ENCODE data around the gene ECE2.

Gene ECE2

DNA sequence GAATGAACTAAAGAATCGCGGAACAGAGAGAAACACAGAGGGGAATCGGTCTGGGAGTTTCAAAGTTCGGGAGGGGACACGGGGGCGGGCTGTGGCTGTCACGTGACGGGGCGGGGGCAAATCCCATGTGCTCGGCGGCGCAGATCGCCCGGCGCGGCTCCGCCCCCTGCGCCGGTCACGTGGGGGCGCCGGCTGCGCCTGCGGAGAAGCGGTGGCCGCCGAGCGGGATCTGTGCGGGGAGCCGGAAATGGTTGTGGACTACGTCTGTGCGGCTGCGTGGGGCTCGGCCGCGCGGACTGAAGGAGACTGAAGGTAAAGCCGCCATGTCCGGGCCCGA lies 38.5 kb downstream of the ECE2 start, which contains the start of gene EIF4G1:
Gene EIF4G1 (plus strand): TSS at position 244 of the 337 bp plus-strand sequence. CDS start 1,191 bp downstream, outside the sequence.
- peak; percentile 76 for DNase-seq (ENCODE audit: low read depth, low spot score)

DNA sequence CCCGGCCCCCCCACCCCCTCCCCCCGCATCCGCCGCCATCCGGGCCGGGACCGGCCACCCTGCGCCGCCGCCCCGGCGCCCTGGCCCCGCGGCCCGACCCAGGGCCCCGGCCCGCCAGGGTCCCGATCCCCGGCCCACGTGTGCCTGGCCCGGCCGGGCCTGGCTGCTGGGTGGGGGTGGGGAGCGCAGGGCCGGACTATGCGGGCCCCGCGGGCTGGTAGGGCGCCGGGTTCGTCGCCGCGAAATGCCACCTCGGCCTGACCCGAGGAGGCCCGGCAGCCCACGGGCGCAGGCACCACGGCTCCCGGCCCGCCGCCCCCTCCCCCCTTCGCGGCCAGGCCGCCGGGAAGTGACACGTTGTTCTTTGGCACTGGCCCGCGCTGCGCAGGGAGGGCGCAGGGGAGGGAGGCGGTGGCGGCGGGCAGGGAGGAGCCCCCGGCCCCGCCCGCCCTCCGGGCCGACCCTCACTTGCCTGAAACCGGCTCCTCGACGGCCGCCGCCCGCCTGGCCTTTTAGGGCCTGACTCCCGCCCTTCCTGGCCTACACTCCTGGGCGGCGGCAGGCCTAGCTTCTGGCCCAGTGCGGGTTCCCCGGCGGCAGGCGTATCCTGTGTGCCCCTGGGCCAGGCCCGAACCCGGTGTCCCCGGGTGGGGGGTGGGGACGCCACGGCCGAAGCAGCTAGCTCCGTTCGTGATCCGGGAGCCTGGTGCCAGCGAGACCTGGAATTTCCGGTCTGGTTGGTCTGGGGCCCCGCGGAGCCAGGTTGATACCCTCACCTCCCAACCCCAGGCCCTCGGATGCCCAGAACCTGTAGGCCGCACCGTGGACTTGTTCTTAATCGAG lies 39.1 kb downstream of the ECE2 start:
- no peak for DNase-seq (ENCODE audit: low read depth, low spot score)

DNA sequence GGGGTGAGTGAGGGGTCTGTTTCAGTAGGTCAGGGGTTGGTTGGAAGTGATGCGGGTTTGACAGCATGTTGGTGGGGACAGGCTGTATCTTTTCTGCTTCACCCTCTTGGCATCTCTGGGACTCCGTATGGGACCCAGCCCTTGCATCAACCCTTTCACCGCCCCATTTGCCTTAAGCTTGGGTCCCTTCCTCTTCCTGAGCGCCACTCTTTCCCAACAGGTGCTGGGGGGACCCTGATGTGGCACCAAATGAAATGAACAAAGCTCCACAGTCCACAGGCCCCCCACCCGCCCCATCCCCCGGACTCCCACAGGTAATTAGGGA lies 39.7 kb downstream of the ECE2 start:
- no peak for DNase-seq (ENCODE audit: low read depth, low spot score)

DNA sequence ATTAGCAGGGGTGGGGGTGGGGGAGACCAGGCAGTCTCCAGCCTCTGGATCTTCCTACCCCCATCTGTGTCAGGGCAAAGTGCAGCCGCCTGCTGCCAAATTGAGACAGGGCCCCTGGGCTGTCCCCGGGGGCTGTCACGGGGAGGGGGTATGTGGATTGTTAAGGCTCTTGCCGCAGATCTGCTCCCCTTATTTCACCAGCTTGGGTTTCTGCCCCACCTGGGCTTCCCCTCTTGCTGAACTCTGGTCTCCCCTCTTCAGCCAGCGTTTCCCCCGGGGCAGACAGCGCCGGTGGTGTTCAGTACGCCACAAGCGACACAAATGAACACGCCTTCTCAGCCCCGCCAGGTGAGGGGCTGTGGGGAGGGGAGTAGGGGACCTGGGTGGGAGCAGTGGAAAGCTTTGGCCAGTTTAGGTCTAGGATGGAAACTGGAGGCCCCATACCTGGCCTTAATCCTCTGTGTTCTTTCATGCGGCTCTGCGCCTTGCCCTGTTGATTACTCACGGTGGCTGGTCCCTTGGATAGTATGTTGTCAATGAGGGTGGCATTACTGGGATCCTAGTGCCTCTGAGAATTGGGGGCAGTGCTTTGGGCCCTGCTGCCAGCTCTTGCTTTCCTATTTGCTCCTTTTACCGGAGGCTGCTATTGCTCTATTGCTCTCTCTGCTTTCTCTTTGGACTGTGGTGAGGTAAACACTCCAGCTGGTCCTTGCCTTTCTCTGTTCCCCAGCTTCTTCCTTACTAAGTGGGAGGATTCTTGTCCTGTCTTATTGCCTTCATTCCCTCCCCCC lies 40.2 kb downstream of the ECE2 start:
- DNase-seq (ENCODE audit: low read depth, low spot score): no peak

DNA sequence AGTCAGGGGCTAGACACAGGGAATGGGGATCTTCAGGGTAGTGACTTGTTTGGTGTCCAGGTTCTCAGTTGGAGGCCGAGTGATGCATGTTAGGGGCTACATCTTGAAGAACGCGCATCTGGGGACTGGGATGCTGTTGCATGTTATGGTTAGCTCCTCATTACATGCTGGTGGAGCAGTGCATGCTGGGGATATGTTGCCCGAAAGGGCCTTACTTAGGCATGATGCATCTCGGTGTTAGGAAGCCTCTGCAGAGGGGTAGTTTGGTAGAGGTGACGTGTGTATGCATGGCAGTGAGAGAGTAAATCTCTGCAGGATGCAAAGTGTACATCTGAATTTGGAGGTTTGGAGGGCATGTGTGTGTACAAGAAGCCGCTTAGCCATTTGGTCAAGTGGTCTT lies 41.0 kb downstream of the ECE2 start:
- no peak for DNase-seq (ENCODE audit: low read depth, low spot score)

DNA sequence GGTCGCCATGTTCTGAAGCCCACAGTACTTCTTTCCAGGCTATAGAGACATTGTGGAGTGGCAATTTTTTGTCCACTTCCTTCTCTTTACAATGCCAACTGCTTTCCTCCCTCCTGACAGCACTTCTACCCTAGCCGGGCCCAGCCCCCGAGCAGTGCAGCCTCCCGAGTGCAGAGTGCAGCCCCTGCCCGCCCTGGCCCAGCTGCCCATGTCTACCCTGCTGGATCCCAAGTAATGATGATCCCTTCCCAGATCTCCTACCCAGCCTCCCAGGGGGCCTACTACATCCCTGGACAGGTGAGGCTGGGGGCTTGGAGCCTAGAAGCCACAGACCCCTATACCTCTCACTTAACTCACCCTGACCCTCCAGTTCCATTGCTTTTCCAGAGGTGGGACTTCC lies 41.4 kb downstream of the ECE2 start:
- no peak for DNase-seq (ENCODE audit: low read depth, low spot score)

DNA sequence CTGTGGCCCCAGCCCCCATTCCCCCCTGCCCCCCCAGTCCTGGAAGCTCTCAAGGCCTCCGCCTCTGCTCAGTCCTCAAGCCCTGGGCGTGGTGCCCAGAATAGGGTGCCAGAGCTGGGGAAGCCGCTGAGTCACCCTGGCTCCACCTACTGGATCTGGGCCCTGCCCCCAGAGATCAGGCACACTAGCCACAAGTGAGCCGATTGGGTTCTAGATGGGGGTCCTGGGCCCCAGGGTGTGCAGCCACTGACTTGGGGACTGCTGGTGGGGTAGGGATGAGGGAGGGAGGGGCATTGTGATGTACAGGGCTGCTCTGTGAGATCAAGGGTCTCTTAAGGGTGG lies 44.3 kb downstream of the ECE2 start:
- DNase-seq (ENCODE audit: low read depth, low spot score): peak; percentile 60

DNA sequence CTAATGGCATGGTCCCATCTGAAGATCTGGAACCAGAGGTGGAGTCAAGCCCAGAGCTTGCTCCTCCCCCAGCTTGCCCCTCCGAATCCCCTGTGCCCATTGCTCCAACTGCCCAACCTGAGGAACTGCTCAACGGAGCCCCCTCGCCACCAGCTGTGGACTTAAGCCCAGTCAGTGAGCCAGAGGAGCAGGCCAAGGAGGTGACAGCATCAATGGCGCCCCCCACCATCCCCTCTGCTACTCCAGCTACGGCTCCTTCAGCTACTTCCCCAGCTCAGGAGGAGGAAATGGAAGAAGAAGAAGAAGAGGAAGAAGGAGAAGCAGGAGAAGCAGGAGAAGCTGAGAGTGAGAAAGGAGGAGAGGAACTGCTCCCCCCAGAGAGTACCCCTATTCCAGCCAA lies 45.8 kb downstream of the ECE2 start:
- DNase-seq (ENCODE audit: low read depth, low spot score): no peak

DNA sequence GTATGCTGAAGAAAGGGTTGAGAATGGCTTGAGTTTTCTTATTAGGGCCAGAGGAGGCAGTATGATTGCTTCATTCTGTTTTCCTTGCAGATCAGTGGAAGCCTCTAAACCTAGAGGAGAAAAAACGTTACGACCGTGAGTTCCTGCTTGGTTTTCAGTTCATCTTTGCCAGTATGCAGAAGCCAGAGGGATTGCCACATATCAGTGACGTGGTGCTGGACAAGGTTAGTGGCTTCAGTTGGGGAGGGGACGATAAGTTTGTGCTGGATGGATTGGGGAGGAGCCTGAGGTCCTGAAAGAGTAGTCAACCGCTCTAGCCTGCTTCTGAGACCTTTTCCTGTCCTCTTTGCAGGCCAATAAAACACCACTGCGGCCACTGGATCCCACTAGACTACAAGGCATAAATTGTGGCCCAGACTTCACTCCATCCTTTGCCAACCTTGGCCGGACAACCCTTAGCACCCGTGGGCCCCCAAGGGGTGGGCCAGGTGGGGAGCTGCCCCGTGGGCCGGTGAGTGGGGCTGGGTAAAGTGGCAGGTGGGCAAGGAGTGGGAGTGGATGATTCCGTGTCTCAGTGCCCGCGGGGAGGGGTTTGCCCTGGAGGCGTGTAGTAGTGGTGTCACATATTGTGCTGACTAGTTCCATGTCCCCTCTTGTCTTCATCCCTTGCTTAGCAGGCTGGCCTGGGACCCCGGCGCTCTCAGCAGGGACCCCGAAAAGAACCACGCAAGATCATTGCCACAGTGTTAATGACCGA lies 47.1 kb downstream of the ECE2 start:
- no peak for DNase-seq (ENCODE audit: low read depth, low spot score)

DNA sequence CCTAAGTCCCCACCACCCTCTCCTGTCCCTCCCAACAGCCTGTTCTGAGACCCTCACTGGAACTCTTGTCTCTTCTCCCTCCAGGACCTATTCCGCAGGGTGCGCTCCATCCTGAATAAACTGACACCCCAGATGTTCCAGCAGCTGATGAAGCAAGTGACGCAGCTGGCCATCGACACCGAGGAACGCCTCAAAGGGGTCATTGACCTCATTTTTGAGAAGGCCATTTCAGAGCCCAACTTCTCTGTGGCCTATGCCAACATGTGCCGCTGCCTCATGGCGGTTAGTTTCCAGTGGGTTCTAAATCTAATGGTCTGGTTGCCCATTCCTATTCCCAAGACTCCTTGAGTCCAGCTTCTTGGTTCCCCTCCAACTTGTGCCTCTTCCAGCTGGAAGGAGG lies 47.9 kb downstream of the ECE2 start:
- DNase-seq (ENCODE audit: low read depth, low spot score): no peak

DNA sequence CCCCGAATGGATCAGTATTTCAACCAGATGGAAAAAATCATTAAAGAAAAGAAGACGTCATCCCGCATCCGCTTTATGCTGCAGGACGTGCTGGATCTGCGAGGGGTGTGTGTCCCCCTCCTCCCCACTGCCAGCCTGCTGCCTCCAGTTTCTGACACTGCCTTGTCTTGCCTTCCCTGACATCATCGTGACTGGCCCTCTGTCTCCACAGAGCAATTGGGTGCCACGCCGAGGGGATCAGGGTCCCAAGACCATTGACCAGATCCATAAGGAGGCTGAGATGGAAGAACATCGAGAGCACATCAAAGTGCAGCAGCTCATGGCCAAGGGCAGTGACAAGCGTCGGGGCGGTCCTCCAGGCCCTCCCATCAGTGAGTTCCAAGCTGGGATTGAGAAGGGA lies 49.4 kb downstream of the ECE2 start:
- no peak for DNase-seq (ENCODE audit: low read depth, low spot score)

DNA sequence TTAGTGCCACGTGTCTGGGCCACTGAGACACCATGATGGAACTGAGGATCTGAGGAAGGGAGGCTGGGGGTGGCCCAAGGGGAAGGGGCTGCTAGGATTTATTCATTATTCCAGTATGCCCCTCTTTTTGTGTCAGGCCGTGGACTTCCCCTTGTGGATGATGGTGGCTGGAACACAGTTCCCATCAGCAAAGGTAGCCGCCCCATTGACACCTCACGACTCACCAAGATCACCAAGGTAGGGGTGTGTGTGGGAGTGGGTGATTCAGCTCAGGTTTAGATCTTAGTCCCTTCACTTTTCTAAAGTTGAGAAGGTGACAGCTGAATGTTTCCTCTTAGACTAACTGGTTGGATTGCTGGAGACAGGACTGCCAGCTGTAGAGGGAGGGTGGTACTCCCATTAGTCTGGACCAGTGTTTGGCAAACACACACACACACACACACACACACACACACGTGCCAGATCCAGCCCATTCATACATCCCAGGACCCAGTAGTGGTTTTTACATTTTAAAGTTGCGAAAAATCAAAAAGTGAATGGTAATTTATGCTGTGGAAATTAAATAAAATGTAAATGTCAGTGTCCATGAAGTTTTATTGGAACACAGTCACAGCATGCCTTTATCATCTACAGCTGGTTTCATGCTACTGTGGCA lies 50.0 kb downstream of the ECE2 start:
- DNase-seq (ENCODE audit: low read depth, low spot score): no peak

DNA sequence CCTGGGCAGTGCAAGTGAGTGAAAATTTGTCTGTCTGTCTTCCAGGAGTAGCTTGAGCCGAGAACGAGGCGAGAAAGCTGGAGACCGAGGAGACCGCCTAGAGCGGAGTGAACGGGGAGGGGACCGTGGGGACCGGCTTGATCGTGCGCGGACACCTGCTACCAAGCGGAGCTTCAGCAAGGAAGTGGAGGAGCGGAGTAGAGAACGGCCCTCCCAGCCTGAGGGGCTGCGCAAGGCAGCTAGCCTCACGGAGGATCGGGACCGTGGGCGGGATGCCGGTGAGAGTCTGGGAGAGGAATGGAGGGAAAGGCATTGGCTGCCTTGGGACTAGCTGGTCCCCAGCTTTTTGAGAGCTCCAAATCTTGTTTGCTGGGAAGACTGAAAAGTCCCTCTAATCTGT lies 51.3 kb downstream of the ECE2 start:
- no peak for DNase-seq (ENCODE audit: low read depth, low spot score)

DNA sequence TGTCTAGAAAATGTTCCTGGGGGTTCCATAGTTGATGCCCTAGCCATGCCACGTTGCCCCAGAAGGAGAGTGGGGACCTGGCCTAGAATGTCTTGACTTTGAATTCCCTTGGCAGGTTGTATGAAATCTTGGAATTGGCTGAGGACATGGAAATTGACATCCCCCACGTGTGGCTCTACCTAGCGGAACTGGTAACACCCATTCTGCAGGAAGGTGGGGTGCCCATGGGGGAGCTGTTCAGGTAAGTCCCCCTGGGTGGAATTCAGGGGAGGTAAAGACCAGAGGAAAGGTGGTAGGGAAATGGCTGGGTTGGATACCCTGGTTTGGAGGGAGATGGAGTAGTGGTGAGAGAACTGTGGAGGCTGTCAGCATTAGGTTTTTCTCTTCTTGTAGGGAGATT lies 52.7 kb downstream of the ECE2 start:
- no peak for DNase-seq (ENCODE audit: low read depth, low spot score)

DNA sequence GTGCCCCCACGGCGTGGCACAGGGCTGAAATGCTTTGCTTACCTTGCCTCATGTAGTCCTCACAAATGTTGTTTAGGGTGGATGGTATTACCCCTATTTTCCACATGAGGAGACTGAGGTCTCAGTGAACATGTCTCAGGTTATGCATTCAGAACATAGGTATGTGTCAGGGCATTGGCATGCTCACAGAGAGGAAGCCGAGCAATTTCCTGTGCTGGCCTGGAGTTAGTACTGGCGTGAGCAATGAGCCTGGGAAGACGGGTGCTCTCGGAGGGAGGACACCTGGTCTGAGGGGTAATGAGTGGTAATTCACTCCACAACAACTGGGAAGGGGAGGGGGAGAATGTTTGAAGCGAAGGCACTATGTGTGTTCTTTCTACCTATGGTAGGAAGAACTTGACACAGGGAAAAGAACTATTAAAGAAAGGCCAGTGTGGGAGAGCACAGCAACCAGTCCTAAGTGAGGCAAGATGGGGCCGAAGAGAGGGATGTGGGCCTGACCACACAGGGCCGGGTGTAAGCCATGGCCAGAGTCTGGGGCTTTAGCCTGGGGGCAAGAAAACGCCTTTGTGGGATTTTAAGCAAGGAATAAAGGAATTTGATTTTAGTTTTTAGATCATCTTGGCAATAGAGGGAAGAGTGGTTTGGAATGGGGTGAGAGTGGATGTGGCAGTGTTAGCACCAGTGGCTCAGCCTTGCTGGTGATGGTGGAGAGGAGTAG lies 56.7 kb downstream of the ECE2 start:
- DNase-seq (ENCODE audit: low read depth, low spot score): no peak

DNA sequence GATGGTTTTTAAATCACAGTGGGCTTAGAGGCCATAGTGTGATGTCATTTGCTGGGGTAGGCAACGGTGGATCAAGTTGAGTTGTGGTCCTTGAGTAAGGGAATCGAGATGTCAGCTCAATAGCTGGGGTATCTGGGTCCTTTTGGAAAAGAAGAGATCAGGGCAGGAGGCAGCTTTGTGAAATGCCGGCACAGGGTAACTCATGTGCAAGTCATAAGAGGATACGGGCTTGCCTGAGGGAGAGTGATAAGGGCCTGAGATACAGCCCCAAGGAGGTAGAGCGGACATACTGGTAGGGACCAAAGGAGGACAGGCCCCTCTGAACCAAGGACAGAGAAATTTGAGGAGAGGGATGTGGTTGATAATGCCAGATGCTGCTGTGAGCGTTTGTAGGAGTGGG lies 57.4 kb downstream of the ECE2 start:
- no peak for DNase-seq (ENCODE audit: low read depth, low spot score)

DNA sequence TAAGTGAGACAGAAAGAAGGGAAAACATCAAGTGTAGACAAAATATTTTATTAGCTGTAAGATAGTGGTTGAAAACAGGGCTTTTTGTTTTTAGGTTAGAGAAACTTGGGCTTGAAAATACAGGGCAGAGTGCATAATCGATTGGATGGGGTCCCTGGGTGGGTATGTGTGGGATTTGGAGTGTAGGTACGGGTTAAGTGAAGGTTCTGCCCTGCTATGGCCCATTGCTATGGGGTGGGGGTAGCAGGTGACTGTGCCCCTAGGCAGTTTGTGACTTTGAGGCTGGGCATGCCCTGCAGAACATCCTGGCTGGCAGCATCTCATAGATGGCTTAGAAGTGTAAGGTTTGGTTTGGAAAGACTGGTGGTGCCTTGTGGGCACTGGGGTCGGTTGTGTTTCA lies 57.9 kb downstream of the ECE2 start:
- no peak for DNase-seq (ENCODE audit: low read depth, low spot score)

DNA sequence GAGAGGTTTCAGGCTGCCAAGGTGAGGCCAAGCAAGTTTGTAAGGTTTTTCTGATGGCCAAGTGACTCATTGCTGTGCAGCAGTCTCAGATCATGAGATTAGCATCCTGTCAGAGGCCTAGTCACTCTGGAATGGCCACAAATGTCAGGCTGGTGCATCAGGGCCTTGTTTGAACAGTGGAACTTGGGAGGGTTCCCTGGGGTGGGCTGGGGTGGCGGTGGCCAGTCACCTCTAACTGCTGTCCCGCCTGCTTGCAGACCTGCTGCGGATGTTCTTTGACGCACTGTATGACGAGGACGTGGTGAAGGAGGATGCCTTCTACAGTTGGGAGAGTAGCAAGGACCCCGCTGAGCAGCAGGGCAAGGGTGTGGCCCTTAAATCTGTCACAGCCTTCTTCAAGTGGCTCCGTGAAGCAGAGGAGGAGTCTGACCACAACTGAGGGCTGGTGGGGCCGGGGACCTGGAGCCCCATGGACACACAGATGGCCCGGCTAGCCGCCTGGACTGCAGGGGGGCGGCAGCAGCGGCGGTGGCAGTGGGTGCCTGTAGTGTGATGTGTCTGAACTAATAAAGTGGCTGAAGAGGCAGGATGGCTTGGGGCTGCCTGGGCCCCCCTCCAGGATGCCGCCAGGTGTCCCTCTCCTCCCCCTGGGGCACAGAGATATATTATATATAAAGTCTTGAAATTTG lies 58.8 kb downstream of the ECE2 start:
- no peak for DNase-seq (ENCODE audit: low read depth, low spot score)

DNA sequence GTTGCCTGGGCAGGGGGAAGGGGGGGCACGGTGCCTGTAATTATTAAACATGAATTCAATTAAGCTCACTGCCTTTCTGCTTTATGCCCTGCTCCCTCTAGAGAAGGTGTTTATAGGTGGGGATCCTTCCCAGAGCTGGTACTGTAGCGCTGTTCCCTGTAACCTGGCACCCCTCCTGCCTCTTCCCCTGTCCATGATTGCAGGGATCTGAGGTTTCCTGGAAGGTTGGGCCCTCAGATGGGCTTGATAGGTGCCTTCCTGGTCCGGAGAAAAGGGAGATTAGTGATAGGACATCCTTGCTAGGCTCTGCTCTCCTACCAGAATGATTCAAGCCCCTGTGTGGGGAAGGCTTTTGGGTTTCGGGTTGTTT lies 59.5 kb downstream of the ECE2 start:
- DNase-seq (ENCODE audit: low read depth, low spot score): no peak

DNA sequence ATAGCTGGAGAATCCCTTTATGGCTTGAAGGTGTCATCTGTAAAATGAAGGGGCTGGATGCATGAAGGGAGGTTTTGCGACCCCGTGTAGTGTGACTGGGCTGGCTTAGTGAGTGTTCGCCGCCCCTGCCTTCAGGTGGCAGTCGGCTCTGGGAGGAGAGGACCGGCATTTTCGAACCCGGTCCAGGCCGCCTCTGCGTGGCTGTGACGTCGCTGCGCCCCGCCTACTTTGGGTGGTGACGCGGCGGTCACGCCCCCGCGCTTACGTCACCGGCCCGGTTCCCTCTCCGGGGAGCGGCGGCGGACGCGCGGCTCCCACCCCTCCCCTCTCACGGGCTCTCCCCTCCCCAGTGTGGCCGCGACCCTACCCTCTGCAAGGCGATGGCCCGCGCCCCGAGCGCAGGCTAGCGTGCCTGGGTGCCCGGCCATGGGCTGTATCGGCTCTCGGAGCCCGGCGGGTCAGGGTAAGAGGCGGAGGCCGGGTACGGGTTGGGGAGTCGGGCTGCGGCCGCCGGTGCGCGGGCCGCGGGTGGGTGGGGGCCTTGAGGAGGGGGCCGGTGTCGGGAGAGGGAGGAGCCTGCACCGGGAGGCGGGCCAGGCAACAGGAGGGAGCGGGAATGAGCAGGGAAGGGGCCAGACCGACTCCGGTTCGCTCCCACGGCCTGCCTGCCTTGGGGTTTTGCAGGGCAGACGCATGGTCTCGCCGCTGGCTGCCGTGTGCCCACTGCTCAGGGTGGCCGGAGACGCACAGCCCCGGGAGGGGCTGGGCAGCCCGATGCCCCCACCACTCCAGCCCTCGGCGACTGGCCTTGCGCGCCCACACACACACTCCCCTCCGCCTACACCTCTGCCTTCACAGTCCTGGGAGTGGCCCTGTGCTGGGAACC lies 60.1 kb downstream of the ECE2 start:
- no peak for DNase-seq (ENCODE audit: low read depth, low spot score)
